Left lung (tissue), 10 donors: ENCODE results near the gene FGD3. TPM values are rescaled to one million over a fixed set of nuclear protein-coding genes. Genes with fewer than 3 reads are reported as not detected.

ENCODE experiments used
- ATAC-seq: fragments of 200-7000 bp; cut with Tn5 transposase; one replicate; pipeline ENCODE4 v1.9.1; 2020; ENCODE audit warnings: moderate library complexity
- DNase-seq, 4 donors: peaks; one replicate each; pipeline ENCODE4 v3.0.0-alpha.2; 2013 to 2020
- H3K27ac ChIP-seq, 2 donors: fragments of 200-600 bp; sonication (generic) in 1 of 2; one replicate each; pipeline versions ENCODE4 v1.5.0 to v1.8.0; 2020 to 2021
- H3K27me3 ChIP-seq, 2 donors: fragments of 200-600 bp; sonication (generic) in 1 of 2; one replicate each; pipeline versions ENCODE4 v1.5.0 to v1.8.0; 2020 to 2021
- H3K36me3 ChIP-seq, 2 donors: fragments of 200-600 bp; sonication (generic) in 1 of 2; one replicate each; pipeline versions ENCODE4 v1.5.0 to v1.8.0; 2020 to 2021
- H3K4me1 ChIP-seq, 2 donors: fragments of 200-600 bp; one replicate each; pipeline ENCODE4 v1.8.0; 2021
- H3K4me3 ChIP-seq, 2 donors: fragments of 200-600 bp; sonication (generic) in 1 of 2; one replicate each; pipeline versions ENCODE4 v1.5.0 to v1.8.0; 2020 to 2021; ENCODE audit warnings: mild to moderate bottlenecking in 1 of 2
- H3K9me3 ChIP-seq, 2 donors: fragments of 200-600 bp; sonication (generic) in 1 of 2; one replicate each; pipeline versions ENCODE4 v1.5.0 to v1.8.0; 2020 to 2021
- CTCF ChIP-seq, 2 donors: fragments of 200-600 bp; sonication (generic) in 1 of 2; IDR thresholded peaks; one replicate each; pipeline versions ENCODE4 v1.5.0 to v1.8.0; 2021; ENCODE audit warnings: antibody characterized with exemption in 2 of 2
- intact Hi-C, 2 donors: fragments of 100-400 bp; cut with DNase I; formaldehyde crosslinking; loops; one replicate each; pipeline versions ENCODE4 v1.11.2 to v1.14.2; 2022
- polyA plus RNA-seq, 6 donors: library from polyadenylated mRNA; unstranded; fragments of 120-200 nt; gene quantifications; one replicate each; pipeline ENCODE4 v1.2.1, GENCODE V29; 2013; ENCODE audit not compliant: insufficient read length in 6 of 6
- total RNA-seq, 2 donors: library from RNA; stranded (reverse); fragmentation: NEBNext Ultra II Directional; extraction: Animal tissue kit (Norgen Biotek cat#: 25700); gene quantifications; one replicate each; pipeline ENCODE4 v1.2.1, GENCODE V29; 2021
- donor health status: DM: no; HTN: yes; CAD: no.
- donor health status: DM: no; HTN: no; CAD: no.

The FGD3 gene
- total and polyA plus RNA-seq, 8 donors, result 4.2 to 29.9 (median 7.8) TPM

DNA sequence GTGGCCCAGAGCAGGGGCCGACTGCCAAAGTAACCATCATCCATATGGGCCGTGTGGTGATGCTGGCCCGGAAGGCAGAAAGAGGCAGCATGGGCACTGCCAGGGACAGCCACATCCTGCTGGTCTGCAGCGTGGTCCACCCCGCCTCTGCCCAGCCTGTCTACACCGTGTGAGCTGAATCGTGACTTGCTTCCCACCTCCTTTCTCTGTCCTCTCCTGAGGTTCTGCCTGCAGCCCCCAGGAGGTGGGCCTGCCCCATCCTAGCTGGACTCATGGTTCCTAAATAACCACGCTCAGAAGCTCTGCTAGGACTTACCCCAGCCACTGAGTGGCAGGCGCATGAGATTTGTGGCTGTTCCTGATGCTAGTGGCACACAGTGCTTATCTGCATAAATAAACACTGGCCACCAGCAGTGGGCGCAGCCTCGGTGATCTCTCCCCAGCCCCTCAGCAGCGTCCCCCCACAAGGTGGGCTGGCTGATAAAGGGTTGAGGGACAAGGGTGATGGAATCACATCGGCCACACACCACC, 88.6 kb downstream of the FGD3 start:
- no peaks in the 10 kb centered on the region for H3K9me3 ChIP-seq
- no peaks in the 10 kb centered on the region for H3K27me3 ChIP-seq
- TF ChIP-seq CTCF (IDR thresholded peaks at IDR 0.05), result no peak
- peak in 1 of 4 donors; percentile 58 for DNase-seq
- H3K36me3 ChIP-seq, result peaks cover 0 to 52% of the 10 kb centered on the region in 2 donors
- H3K4me1 ChIP-seq, result peaks cover 0 to 55% of the 10 kb centered on the region in 2 donors
- H3K4me3 ChIP-seq, result no peak overlapping the region
- intact Hi-C loops, result no loop called here
- H3K27ac ChIP-seq, result no peak overlapping the region
- ATAC-seq, result no peak

DNA sequence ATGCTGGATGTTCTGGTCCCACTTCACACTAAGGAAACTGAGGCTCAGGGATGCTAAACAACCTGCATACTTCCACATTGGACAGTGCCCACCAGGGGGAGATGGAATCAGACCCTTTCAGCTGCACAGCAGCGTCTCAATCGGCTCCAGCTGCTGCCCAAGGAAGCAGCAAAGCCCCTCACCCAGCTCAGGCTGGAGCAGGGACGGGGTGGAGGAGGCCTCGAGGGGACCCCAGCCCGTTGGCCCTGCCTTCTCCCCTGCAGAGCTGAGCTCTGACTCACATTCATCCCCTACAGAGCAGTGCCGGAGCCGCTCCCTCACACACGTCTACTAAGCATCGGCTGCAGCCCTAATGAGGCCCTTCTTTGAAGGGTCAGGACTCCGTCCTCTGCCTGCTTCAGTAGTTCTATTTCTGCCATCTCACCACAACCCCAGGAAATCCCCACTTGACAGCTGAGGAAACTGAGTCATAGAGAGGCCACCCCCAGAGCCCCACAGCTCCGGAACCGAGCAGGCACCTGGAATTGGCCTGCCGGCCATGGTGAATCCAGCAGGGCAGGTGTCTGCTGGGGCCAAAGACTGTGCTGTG, 89.7 kb downstream of the FGD3 start:
- H3K27me3 ChIP-seq, result no peaks in the 10 kb centered on the region
- ATAC-seq, result no peak
- peaks cover 0 to 41% of the 10 kb centered on the region in 2 donors for H3K36me3 ChIP-seq
- intact Hi-C loops, result no loop called here
- no peaks in the 10 kb centered on the region for H3K9me3 ChIP-seq
- H3K27ac ChIP-seq, result peak overlapping the region in 1 of 2 donors; percentile 70
- peaks cover 0 to 45% of the 10 kb centered on the region in 2 donors for H3K4me1 ChIP-seq
- H3K4me3 ChIP-seq, result no peak overlapping the region
- DNase-seq, result peak in 1 of 4 donors; percentile 68
- TF ChIP-seq CTCF (IDR thresholded peaks at IDR 0.05), result no peak

DNA sequence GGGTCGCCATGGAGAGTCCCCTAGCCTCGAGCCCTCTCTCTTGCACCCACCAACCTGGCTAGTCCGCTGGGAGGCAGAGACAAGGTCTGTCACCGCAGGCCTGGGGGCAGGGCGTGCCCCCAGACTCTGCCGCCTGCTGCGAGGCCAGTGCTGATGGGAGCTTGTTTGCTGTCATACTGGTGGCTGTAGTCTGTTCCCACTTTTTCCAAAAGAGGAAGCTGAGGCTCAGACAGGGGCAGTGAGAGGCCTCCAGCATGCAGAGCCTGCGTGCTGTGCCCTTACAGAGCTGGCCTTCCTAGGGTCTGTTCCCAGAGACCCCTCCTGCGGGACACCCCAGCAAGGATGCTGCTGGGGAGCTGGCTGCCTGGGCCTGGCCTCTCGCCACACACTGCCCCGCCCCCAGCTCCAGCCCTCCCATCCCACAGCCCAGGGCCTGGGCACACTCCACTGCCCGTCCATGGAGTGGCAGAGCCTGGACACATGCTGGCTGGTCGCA, 90.2 kb downstream of the FGD3 start:
- Histone ChIP-seq H3K27ac (peak overlapping the region in 1 of 2 donors; percentile 70), H3K4me3 (no peak overlapping the region), H3K4me1 (peaks cover 0 to 39% of the 10 kb centered on the region in 2 donors), H3K27me3 (no peaks in the 10 kb centered on the region), H3K9me3 (no peaks in the 10 kb centered on the region), H3K36me3 (peaks cover 0 to 36% of the 10 kb centered on the region in 2 donors)
- no peak for TF ChIP-seq CTCF (IDR thresholded peaks at IDR 0.05)
- peak in 2 of 4 donors; percentile 56 to 80 for DNase-seq
- peak; percentile 62 for ATAC-seq
- intact Hi-C loops, result no loop called here

- no peak overlapping the region for H3K4me3 ChIP-seq
- H3K9me3 ChIP-seq, result no peaks in the 10 kb centered on the region
- ATAC-seq (no peak), DNase-seq (no peak)
- H3K36me3 ChIP-seq, result peaks cover 0 to 27% of the 10 kb centered on the region in 2 donors
- H3K4me1 ChIP-seq, result peaks cover 0 to 26% of the 10 kb centered on the region in 2 donors
- H3K27ac ChIP-seq, result no peak overlapping the region
- H3K27me3 ChIP-seq, result no peaks in the 10 kb centered on the region
- intact Hi-C loops, result no loop called here
- TF ChIP-seq CTCF (IDR thresholded peaks at IDR 0.05), result no peak
These were observed 91.6 kb downstream of the FGD3 start for GRCh38 chr9:93038918-93039317.

GRCh38 chr9:93039456-93039855, 92.1 kb downstream of the FGD3 start:
- no peak for TF ChIP-seq CTCF (IDR thresholded peaks at IDR 0.05)
- H3K9me3 ChIP-seq, result no peaks in the 10 kb centered on the region
- no peaks in the 10 kb centered on the region for H3K27me3 ChIP-seq
- intact Hi-C loops, result no loop called here
- no peak for ATAC-seq
- no peak overlapping the region for H3K4me3 ChIP-seq
- peak in 1 of 4 donors; percentile 41 for DNase-seq
- H3K4me1 ChIP-seq, result peaks cover 0 to 29% of the 10 kb centered on the region in 2 donors
- H3K27ac ChIP-seq, result no peak overlapping the region
- peaks cover 0 to 22% of the 10 kb centered on the region in 2 donors for H3K36me3 ChIP-seq
